Ovary (tissue), 9 donors: ENCODE data around the gene SEMA4D. TPM values are rescaled to one million over a fixed set of nuclear protein-coding genes. Genes with fewer than 3 reads are reported as not detected.
A peak's percentile ranks its signal among the peaks of the same experiment; 100 is the strongest.

Experiments used
- DNase-seq, 5 donors: peaks; one replicate each; pipeline ENCODE4 v3.0.0-alpha.2; 2019 to 2020
- H3K27ac ChIP-seq, 2 donors: fragments of 200-600 bp; one replicate each; pipeline versions ENCODE4 v1.5.1 to v1.8.0; 2019 to 2022
- H3K27me3 ChIP-seq: fragments of 200-600 bp; one replicate; pipeline ENCODE4 v1.8.0; 2022
- H3K36me3 ChIP-seq: fragments of 200-600 bp; sonication (generic); one replicate; pipeline ENCODE4 v1.5.1; 2019
- H3K4me1 ChIP-seq: one replicate; pipeline ENCODE4 v1.8.1; 2013; ENCODE audit warnings: mild to moderate bottlenecking, moderate library complexity; ENCODE audit not compliant: insufficient read depth
- H3K4me3 ChIP-seq: fragments of 200-600 bp; sonication (generic); one replicate; pipeline ENCODE4 v1.5.1; 2017
- H3K9me3 ChIP-seq, 2 donors: fragments of 200-600 bp in 1 of 2; sonication (generic) in 1 of 2; one replicate each; pipeline versions ENCODE4 v1.5.1 to v1.8.1; 2013 to 2019; ENCODE audit warnings: mild to moderate bottlenecking in 1 of 2, moderate library complexity in 1 of 2
- CTCF ChIP-seq, 3 donors: fragments of 450-650 bp in 2 of 3; fragments of 200-600 bp in 1 of 3; IDR thresholded peaks; one replicate each; pipeline versions ENCODE4 v1.5.1 to v1.8.0; 2016 to 2022; ENCODE audit warnings: antibody characterized with exemption in 3 of 3, mild to moderate bottlenecking in 1 of 3
- EP300 ChIP-seq: sonication (generic); formaldehyde crosslinking; IDR thresholded peaks from one replicate; pipeline ENCODE4 v1.6.1; 2017; ENCODE audit warnings: antibody characterized with exemption
- POLR2A ChIP-seq: fragments of 450-650 bp; IDR thresholded peaks from one replicate; pipeline ENCODE4 v1.6.1; 2017; ENCODE audit warnings: antibody characterized with exemption, mild to moderate bottlenecking, moderate library complexity
- WGBS, 3 donors: extraction: QIAGEN DNeasy Blood & Tissue Kit in 1 of 3; methylation state at CpG; one replicate each; pipeline versions ENCODE4 v1.1.5 to v1.1.7; 2013 to 2017; 5-methylcytosine and 5-hydroxymethylcytosine counted together
- intact Hi-C, 4 donors: fragments of 100-400 bp; cut with DNase I; formaldehyde crosslinking; loops; one replicate each; pipeline versions ENCODE4 v1.11.0 to v1.15.1; 2022 to 2023
- polyA plus RNA-seq, 2 donors: library from polyadenylated mRNA; stranded (reverse); fragments of 200-250 nt in 1 of 2; fragments of 350-450 nt in 1 of 2; fragmentation: Illumina TruSeq in 1 of 2; extraction: RNeasy Lipid Tissue Mini Kit (QIAGEN cat#74804) in 1 of 2; gene quantifications; one replicate each; pipeline ENCODE4 v1.2.3, GENCODE V29; 2013 to 2014
- total RNA-seq, 7 donors: library from RNA; depleted of rRNA in 2 of 7; stranded (reverse); fragments of >200 nt in 2 of 7; fragmentation: NEBNext Ultra II Directional in 3 of 7; extraction: Animal tissue kit (Norgen Biotek cat#: 25700) in 3 of 7; gene quantifications; one replicate each; pipeline versions ENCODE4 v1.1.0 to v1.2.4, GENCODE V29; 2016 to 2023
- donor health status: DM: no; HTN: no; CAD: no; lungs with moderate emphysema.
- donor health status: DM: no; HTN: no; CAD: no.
- donor health status: Bipolar disorder and iron deficiency.
- donor health status: DM: yes; HTN: yes; CAD: no.
- donor health status: DM: no; HTN: no; CAD: no.
- donor health status: DM: yes; HTN: yes; CAD: no.

Gene SEMA4D
- total and polyA plus RNA-seq, 9 donors: 6.0 to 27.2 (median 16.7) TPM

- Histone ChIP-seq H3K27me3 (no peaks in the 10 kb centered on the region), H3K36me3 (no peaks in the 10 kb centered on the region), H3K27ac (no peak overlapping the region), H3K9me3 (no peaks in the 10 kb centered on the region), H3K4me3 (no peak overlapping the region), H3K4me1 (no peaks in the 10 kb centered on the region)
- no peak for TF ChIP-seq EP300
- TF ChIP-seq POLR2A: no peak
- TF ChIP-seq CTCF (IDR thresholded peaks at IDR 0.05): no peak
- peak in 2 of 5 donors; percentile 12 to 15 for DNase-seq
- intact Hi-C loops: no loop called here
- 87 to 93% (median 92%) methylated on average over 6 of the region's 6 CpGs for WGBS, 3 donors
Observed at GRCh38 chr9:89361031-89361430, 136.9 kb downstream of the SEMA4D start.

DNA sequence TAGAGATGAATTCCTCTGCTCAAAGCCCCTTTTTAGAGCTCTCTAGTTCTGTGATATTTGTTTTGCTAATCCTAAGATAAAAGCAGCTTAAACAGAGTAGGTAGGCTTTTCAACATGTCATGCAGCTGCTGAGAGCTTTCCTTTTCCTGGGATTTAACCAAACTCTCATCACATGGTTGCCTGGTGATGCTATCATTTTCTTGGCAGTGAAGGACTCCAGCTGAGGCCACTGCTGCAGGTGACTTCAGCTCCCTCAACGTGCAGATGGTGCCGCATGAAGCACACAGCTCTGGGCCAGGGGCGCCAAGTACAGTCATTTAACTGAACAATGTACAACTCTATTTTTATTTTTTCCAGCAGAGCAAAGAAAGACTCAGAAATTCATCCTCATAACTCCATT is 137.4 kb downstream of the SEMA4D start:
- intact Hi-C loops: no loop called here
- Histone ChIP-seq H3K27me3 (no peaks in the 10 kb centered on the region), H3K9me3 (no peaks in the 10 kb centered on the region), H3K4me3 (no peak overlapping the region), H3K36me3 (no peaks in the 10 kb centered on the region), H3K4me1 (no peaks in the 10 kb centered on the region), H3K27ac (no peak overlapping the region)
- no peak for TF ChIP-seq CTCF (IDR thresholded peaks at IDR 0.05)
- no peak for TF ChIP-seq EP300
- WGBS, 3 donors: 56 to 66% (median 62%) methylated on average over 3 of the region's 3 CpGs
- DNase-seq: peak in 1 of 5 donors; percentile 6

DNA sequence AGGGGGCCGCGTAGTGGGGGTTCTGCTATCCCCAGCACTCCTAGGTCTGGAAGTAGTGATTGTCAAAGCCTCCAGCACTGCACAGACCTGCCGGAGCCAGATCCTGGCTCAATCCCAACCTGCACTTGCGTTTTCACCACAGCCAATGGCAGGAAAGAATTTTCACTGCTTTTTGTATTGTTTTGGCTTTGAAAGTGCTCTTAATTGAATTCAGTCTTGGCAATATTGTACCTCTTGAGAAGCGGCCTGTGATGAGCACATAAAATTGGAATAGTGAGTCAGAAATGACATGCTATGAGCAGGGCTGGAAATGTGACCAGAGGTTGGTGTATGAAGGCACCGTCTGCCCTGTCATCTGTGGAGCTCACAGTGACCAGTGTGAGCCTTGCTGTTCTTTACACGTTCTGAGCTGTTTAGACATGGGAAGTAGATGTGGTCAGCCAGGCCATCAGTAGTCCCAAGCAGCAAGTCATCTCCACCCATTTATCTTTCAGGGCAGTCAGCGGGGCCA is 138.1 kb downstream of the SEMA4D start:
- Histone ChIP-seq H3K27ac (no peak overlapping the region), H3K36me3 (no peaks in the 10 kb centered on the region), H3K4me3 (no peak overlapping the region), H3K9me3 (no peaks in the 10 kb centered on the region), H3K27me3 (no peaks in the 10 kb centered on the region), H3K4me1 (no peaks in the 10 kb centered on the region)
- intact Hi-C loops: no loop called here
- peak in 1 of 5 donors; percentile 4 for DNase-seq
- 63 to 72% (median 70%) methylated on average over 8 of the region's 8 CpGs for whole genome bisulfite sequencing, 3 donors
- TF ChIP-seq EP300: no peak
- no peak for TF ChIP-seq POLR2A
- no peak for TF ChIP-seq CTCF (IDR thresholded peaks at IDR 0.05)

- peak in 1 of 5 donors; percentile 6 for DNase-seq
- TF ChIP-seq CTCF (IDR thresholded peaks at IDR 0.05) (no peak), POLR2A (no peak), EP300 (no peak)
- Histone ChIP-seq H3K36me3 (no peaks in the 10 kb centered on the region), H3K27me3 (no peaks in the 10 kb centered on the region), H3K4me1 (no peaks in the 10 kb centered on the region), H3K27ac (no peak overlapping the region), H3K9me3 (no peaks in the 10 kb centered on the region), H3K4me3 (no peak overlapping the region)
- 64 to 74% (median 67%) methylated on average over 4 of the region's 4 CpGs for WGBS, 3 donors
- intact Hi-C loops: no loop called here
Observed at GRCh38 chr9:89358985-89359384, 138.9 kb downstream of the SEMA4D start.
